IPS DF 4.7 (cell line): ENCODE measurements around the gene DPPA2.
"Not testable (repeated sequence)": the region's sequence is repeated elsewhere in the genome, so short reads cannot be mapped to it uniquely, and the experiment has no call there.

ENCODE experiments used
- DNase-seq: peaks from one replicate; pipeline ENCODE4 v3.0.0-alpha.2; 2013; ENCODE audit warnings: low spot score; ENCODE audit errors: extremely low read depth

Gene DPPA2, protein sequence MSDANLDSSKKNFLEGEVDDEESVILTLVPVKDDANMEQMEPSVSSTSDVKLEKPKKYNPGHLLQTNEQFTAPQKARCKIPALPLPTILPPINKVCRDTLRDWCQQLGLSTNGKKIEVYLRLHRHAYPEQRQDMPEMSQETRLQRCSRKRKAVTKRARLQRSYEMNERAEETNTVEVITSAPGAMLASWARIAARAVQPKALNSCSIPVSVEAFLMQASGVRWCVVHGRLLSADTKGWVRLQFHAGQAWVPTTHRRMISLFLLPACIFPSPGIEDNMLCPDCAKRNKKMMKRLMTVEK

DNA sequence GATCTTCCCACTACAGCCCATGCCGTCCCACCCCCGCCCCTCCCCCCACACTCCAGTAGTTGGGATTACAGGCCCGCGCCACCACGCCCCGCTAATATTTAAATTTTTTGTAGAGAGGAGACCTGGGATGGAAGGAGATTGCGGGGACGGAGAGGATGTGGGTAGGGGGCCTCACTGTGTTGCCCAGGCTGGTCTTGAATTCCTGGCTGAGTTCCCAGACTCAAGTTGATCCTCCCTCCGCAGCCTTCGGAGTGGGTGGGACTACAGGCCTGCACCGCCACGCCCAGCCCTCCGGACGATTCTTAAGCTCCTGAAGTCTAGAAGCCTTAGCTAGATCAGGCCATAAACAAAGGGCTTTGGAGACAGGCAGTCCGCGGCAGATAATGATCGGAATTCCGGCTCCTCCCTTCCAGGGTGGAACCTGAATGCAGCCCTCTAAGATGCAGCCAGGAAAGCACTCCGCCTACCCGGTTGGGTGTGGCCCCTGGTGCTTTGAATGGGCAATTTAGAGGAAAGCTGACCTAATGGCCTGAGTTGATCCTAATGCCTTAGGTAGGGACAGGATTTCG lies at the start of gene DPPA2:
TSS of gene DPPA2 (minus strand) at position 356 of the 569 bp plus-strand sequence. CDS start 1,975 bp downstream, outside the sequence.
- peak; percentile 91 for DNase-seq

DNA sequence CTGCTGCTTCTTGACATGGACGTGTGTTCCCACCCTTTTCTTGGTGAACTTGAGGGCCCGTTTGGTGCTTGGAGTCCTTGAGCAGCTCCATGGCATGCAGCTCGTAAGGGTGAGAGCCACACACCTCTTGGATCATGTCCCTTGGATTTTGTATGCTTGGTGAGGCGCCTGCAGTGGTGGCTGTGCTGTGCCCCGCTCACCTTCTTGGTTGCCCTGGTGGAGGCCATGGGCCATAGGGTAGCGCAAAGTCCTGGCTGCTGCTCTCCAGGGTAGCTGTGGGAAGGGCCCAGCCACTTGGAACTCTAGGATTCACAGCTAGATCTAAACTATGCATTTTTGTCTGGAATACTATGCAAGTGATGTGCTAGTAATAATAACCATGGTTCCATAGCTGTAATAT lies 47.8 kb upstream of the DPPA2 start:
- DNase-seq, result no peak

DNA sequence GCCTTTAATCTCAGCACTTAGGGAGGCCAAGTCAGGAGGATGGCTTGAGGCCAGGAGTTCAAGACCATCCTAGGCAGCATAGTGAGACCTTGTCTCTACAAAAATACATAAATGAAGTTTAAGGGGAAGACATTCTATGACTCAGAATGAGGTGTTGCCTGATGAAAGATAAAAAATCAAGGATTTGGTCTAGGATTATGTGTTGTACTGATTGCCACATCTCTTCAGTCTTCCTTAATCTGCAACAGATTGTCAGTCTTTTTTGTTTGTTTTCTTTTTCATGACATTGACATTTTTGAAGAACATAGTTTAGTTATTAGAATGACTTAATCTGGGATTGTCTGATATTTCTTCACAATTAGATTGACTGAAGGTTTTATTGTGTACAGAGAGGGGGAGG lies 47.3 kb upstream of the DPPA2 start:
- DNase-seq, result no peak

DNA sequence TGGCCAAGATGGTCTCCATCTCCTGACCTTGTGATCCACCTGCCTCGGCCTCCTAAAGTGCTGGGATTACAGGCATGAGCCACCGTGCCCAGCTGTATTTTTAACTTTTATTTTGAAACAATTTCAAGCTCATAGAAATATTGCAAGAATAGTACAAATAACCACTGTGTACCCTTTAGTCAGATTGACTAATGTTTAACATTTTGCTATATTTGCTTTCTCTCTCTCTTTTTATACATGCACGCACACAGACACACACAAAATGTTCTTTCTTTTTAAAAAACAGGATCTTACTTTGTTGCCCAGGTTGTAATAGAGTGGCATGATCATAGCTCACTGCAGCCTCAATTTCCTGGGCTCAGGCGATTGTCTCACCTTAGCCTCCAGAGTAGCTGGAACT lies 46.5 kb upstream of the DPPA2 start:
- DNase-seq, result no peak

DNA sequence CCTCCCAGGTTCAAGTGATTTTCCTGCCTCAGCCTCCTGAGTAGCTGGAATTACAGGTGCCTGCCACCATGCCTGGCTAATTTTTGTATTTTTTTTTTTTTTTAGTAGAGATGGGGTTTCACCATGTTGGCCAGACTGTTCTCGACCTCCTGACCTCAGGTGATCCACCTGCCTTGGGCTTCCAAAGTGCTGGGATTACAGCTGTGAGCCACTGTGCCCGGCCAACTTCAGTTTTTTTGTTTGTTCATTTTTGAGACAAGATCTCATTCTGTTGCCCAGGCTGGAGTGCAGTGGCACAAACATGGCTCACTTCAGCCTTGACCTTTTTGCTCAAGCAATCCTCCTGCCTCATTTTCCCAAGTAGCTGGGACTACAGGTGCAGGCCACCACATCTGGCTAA lies 42.5 kb upstream of the DPPA2 start:
- DNase-seq, result not testable (repeated sequence)

DNA sequence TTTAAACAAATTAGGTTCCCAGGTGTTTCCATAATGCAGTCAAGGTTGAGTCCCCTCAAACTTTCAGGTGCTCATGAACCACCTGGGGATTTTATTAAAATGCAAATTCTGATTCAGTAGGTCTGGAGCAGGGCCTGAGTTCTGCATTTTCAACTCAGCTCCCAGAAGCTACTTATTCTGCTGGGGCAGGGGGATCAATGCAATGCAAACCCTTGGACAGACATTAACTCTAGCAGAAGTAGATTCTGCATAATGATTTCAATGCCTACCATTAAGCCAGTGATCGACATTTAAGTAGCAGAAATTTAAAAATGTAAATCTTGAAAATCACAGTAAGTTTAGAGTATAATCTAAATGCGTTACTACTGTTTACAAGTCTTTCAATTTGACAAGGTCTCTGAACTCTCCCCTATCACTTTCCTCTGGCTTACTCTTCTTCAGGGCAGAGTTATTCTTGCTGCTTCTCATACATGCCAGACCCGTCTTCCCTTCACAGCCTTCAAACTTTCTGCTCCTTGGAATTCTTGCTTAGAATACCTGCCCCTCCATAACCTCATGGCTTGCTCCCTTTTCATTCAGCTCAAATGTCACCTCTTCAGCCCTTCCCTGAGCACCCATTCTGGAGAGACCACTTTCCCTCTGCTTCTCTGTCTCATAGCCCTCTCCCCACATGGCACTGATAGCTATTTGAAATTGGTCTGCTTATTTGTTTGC lies 40.3 kb upstream of the DPPA2 start:
- no peak for DNase-seq

DNA sequence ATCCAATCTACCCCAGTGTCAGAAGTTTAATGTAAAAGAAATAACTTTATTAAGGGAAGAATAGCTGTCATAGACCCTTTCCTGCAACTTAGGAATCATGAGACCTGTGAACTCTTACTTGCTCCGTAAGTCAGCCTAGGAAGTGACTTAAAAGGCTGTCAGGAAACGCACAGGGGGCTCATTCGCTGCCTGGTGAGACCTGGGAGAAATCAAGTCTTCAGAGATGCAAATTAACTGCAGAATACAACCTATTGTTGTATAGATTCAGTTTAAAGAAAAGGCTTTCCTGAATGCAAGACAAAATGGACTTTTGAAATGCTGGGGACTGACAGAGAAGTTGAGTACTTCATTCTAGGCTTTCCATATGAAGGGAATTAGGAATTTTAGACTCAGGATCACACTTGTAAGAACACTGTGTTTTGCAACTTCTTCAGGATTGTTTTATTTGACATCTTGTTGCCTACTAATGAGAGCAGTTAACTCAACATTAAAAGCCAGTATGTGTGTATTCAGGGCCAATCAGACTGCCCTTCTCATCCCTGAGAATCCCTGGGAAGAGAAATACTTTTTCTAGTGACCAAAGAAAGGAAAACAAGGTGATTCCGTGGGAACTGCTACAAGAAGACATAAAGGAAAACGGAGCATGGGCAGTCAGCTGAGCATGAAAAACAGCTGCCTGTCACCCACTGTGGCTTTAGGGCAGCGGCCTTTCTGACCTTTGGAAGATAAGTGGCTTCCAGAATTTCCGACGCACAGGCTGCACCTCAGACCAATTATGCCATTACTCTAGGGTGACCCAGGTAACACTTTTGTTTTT lies 39.5 kb upstream of the DPPA2 start:
- peak; percentile 88 for DNase-seq

DNA sequence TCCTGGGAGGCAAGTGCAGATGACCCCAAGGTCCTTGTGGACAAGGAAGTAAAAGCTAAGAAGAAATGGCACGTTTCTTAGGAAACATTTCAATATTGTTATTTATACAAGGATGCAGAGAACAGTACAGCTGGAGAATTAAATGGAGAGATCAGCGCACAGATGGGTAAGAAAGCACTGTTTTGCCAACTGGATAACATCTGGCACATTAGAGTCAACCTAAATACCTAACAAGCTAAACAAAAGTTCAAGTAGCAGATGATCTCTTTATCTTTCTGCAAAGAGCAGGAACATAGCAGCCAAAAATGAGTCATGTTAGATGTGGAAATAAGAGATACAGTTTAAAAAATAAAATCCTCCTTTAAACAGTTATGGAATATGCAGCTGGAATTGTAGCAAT lies 36.7 kb upstream of the DPPA2 start:
- DNase-seq, result no peak

DNA sequence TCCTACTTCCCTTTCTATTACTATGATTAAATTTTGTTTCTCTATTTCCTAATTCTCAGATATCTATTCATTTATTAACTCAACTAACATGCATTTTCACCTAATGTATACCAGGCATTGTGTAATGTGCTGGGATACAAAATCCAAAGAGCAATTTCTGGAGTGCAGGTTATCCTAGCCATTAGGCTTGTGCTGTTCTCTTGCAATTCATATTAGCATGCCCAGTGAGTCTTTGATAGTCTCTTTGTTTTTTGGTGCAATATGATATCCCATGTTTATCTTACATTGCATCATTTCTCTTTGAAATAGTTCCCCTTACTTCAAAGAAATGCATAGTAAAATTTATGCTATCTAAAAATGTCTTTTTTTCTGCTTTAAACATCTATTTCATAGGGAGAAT lies 34.9 kb upstream of the DPPA2 start:
- DNase-seq, result no peak

DNA sequence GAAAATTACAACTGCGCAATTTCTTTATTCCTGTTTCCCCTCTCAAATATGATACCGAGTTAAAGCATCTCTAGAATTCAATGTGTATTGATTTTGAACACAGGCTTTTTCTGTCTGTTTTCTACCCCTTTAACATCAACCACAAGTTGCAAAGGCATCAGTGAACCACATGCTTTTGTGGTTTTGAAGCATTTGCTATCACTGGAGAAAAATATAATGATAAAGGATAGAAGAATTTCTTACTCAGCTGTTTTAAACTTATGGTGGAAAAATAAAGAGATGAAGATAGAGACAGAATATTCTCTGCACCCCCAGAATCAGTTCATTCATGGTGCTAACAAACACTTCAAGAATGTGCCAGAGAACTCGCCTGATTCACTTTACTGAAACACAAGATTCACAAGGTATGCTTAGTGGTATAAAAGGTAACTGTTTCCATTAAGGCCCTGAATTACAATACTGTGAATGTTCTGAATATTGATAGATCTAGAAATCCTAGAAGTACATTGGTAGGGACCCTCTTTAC lies 30.5 kb upstream of the DPPA2 start:
- DNase-seq, result no peak

DNA sequence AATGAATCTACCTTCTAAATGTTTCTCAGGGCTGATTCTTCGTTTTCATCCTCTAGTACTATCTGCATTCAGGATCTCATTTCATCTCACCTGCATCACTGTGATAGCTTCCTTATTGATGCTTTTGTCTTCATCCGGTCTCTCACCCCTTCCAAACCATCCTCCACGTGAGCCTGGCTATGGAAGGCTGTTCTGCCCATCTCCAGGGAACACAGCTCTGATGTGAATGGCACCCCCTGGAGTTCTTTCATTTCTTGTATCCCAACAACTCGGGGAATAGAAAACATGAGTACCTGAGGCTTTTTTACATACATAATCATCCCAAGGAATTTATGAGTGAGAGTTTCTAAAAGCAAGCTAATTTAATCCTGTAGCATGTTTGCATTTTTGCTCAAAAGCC lies 29.8 kb upstream of the DPPA2 start:
- DNase-seq, result no peak

DNA sequence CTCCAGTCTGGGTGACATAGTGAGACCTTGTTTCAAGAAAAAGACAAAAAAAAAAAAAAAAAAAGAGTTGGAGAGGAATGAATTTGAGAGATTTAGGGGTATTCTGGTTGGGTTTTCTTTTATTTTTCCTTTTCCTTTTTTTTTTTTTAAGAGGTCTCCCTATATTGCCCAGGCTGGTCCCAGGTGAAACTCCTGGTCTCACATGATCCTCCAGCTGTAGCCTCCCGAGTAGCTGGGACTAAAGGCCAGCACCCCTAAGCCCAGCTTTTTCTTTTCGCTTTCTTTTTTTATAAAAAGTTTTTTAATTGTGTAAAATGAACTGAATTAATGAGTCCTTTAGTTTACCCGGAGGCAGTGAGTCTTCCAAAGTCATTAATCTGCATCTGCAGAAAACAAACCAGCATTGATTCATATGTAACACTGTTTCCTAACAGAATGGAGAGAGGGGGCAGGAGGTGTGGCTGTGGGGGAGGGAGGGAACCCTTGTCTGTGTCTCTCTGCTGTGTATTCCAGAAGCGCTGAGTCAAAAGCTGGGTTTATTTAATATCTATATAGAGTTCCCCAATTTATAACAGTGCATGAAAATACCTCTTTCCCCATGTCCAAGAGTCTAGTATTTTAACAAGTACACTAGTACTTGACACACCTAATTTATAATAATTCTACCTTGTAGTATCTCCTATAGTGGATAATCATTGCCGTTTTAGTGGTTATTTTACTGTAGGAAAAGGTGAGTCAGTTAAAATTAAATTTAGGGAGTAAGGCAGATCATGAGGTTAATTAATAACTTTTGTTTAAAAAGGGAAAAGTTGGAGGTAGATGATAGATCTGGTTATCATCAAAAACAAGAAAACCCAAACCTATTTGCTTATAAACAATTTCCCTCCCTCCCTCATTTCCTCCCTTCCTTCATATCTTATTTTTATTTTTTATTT lies 23.7 kb upstream of the DPPA2 start:
- DNase-seq, result no peak

DNA sequence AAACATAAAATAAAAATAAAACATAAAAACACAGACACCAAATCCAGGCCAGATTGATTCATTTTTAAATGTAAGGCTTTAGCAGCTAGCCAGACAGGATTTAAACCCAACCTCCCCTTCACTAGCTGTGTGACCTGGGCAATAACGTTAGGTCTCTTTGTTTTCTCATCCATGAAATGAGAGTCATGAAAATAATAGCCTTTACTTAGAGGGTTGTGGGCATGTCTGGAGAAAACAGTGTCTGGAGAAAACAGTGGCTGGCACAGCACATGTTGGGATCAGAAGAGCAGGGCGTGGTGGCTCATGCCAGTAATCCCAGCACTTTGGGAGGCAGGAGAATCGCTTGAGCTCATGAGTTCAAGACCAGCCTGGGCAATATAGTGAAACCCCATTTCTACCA lies 22.9 kb upstream of the DPPA2 start:
- no peak for DNase-seq

DNA sequence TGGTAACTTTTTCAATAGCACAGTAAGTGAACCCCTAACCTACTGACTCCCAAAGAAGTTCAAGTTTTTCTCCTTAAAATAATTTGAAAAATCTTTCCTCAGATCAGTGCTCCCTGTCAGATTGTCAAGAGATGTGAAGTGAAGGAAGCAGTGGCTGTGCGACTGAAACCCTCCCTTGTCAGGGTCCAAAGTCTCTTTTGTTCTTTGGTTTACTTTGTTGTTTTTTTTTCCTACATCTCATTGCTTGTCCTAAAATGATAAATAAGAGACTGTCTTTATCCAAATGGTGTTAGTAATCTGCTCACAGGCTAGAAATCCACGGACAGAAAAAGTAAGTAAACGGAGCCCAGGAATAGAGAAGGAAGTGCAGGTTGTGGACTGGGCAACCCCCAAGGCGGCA lies 22.0 kb upstream of the DPPA2 start:
- DNase-seq, result no peak

DNA sequence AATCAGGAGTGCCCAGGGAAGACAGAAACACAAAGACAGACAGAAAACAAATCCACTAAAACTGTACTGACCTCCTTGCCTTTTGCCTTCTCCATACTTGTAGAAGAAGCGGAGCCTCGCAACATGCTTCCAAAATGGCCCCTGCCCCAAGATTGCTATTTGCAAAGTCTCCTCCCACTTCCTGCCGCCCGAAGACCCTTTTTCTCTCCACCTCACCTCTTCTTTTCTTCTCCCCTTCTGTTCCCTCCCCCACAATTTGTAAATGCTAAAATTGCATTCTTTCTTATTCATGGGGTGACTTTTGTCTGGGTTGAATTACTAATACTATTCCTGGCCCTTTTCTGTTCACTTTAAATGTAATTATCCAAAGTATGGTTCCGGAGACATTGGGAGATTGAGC lies 21.1 kb upstream of the DPPA2 start, which contains the start of gene DPPA4:
TSS of gene DPPA4 (minus strand) at position 154 of the 400 bp plus-strand sequence. CDS start at position 125, 29 bp downstream.
- peak; percentile 81 for DNase-seq

DNA sequence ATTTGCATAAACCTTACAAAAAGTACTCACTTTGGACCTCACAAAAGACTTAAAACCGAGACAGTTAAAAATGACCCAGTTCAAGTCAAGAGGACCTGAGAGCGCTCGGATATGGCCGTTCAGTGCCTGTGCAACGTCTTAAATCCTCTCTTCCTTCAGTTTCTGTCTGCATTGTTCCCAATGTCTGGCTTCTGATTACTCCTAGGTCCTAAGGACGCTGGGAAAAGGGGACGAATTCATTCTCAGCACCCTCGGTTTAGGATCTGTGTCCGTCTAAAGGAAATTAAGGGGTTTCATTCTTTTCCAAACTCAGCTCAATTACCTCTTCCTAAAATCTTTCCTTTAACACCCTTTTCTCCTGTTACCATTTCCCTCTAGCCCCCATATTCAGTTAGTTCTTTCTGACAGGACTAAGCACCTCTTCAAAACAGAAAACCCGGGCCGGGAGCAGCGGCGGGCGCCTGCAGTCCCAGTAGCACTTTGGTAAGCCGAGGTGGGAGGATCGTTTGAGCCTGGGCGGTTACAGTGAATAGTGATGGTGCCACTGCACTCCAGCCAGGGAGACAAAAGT lies 20.1 kb upstream of the DPPA2 start:
- no peak for DNase-seq

DNA sequence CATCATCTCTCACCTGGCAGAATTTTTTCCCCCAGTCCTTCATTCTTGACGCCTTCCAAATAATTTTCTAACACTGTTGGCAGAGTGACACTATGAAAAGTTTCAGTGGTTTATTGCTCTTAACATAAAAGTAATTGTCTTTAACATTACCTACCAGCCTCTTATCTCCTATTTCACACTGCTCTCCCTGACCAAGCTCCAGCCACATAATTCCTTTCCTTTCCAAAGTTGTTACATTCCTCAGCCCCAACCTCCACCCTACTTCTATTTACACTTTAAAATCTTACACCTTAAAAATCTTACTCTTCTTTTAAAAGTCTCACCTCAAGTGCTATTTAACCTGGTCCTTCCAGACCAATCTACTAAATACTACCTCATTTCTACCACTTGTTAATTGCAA lies 18.3 kb upstream of the DPPA2 start:
- no peak for DNase-seq

DNA sequence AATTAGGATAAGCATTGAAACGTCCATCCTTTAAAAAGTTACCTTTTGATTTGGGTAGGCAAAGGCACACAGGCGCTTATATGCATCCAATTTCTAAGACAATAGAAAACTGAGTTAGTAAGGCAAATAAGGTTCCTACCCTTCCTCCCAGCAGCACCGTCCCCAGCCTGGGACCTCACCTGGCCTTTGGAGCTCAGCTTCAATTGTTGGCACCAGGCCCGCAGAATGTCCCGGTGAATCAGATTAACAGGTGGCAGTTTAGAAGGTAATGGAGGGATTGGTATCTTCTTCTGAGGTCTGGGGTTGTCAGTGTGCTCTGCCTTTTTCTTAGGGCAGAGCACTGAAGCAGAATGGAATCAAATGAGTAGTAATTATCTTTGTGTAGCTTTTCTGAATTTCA lies 15.4 kb upstream of the DPPA2 start:
- no peak for DNase-seq

DNA sequence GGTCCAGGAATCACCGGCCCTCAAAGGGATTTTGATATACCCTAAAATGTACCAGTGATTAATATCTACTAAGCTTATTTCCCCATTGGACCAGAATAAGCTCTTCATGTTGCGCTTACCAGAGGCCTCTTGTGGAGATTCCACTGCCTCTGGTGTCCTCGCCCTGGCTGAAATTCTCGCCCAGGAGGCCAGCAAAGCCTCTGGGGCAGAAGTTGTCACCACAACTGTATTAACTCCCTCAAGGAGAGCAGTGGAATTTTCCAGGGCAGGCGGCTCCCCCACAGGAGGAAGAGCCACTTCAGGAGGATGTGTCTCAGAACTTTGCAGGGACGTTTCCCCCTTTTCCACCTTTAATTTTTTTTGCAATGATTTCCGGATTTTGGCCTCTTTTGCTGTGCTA lies 14.1 kb upstream of the DPPA2 start:
- no peak for DNase-seq

DNA sequence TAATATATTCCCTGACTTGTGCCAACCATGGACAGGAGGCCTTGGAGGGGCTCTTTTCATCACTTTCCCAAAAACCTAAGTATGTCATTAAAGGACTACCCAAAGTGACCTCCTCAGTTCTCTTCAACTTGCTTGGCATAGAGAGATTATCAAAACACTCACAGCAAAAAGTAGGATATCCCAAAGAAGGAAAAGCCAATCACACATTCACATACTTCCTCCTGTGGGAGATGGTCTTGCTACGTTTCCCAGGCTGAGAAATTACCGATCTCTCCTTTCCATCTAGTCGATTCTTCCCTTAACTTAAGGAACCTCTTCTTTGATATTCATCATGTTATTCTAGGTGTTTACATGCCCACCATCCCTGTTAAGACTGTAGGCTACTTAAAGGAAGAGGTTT lies 11.9 kb upstream of the DPPA2 start:
- DNase-seq, result no peak
